Ovary (tissue), 9 donors: ENCODE data around the gene YWHAH. TPM values are rescaled to one million over a fixed set of nuclear protein-coding genes. Genes with fewer than 3 reads are reported as not detected.

ENCODE experiments used
- DNase-seq, 5 donors: peaks; one replicate each; pipeline ENCODE4 v3.0.0-alpha.2; 2019 to 2020
- H3K27ac ChIP-seq, 2 donors: fragments of 200-600 bp; one replicate each; pipeline versions ENCODE4 v1.5.1 to v1.8.0; 2019 to 2022
- H3K27me3 ChIP-seq: fragments of 200-600 bp; one replicate; pipeline ENCODE4 v1.8.0; 2022
- H3K36me3 ChIP-seq: fragments of 200-600 bp; sonication (generic); one replicate; pipeline ENCODE4 v1.5.1; 2019
- H3K4me1 ChIP-seq: one replicate; pipeline ENCODE4 v1.8.1; 2013; ENCODE audit warnings: mild to moderate bottlenecking, moderate library complexity; ENCODE audit not compliant: insufficient read depth
- H3K4me3 ChIP-seq: fragments of 200-600 bp; sonication (generic); one replicate; pipeline ENCODE4 v1.5.1; 2017
- H3K9me3 ChIP-seq, 2 donors: fragments of 200-600 bp in 1 of 2; sonication (generic) in 1 of 2; one replicate each; pipeline versions ENCODE4 v1.5.1 to v1.8.1; 2013 to 2019; ENCODE audit warnings: mild to moderate bottlenecking in 1 of 2, moderate library complexity in 1 of 2
- CTCF ChIP-seq, 3 donors: fragments of 450-650 bp in 2 of 3; fragments of 200-600 bp in 1 of 3; IDR thresholded peaks; one replicate each; pipeline versions ENCODE4 v1.5.1 to v1.8.0; 2016 to 2022; ENCODE audit warnings: antibody characterized with exemption in 3 of 3, mild to moderate bottlenecking in 1 of 3
- EP300 ChIP-seq: sonication (generic); formaldehyde crosslinking; IDR thresholded peaks from one replicate; pipeline ENCODE4 v1.6.1; 2017; ENCODE audit warnings: antibody characterized with exemption
- POLR2A ChIP-seq: fragments of 450-650 bp; IDR thresholded peaks from one replicate; pipeline ENCODE4 v1.6.1; 2017; ENCODE audit warnings: antibody characterized with exemption, mild to moderate bottlenecking, moderate library complexity
- WGBS, 3 donors: extraction: QIAGEN DNeasy Blood & Tissue Kit in 1 of 3; methylation state at CpG; one replicate each; pipeline versions ENCODE4 v1.1.5 to v1.1.7; 2013 to 2017; 5-methylcytosine and 5-hydroxymethylcytosine counted together
- intact Hi-C, 4 donors: fragments of 100-400 bp; cut with DNase I; formaldehyde crosslinking; loops; one replicate each; pipeline versions ENCODE4 v1.11.0 to v1.15.1; 2022 to 2023
- polyA plus RNA-seq, 2 donors: library from polyadenylated mRNA; stranded (reverse); fragments of 200-250 nt in 1 of 2; fragments of 350-450 nt in 1 of 2; fragmentation: Illumina TruSeq in 1 of 2; extraction: RNeasy Lipid Tissue Mini Kit (QIAGEN cat#74804) in 1 of 2; gene quantifications; one replicate each; pipeline ENCODE4 v1.2.3, GENCODE V29; 2013 to 2014
- total RNA-seq, 7 donors: library from RNA; depleted of rRNA in 2 of 7; stranded (reverse); fragments of >200 nt in 2 of 7; fragmentation: NEBNext Ultra II Directional in 3 of 7; extraction: Animal tissue kit (Norgen Biotek cat#: 25700) in 3 of 7; gene quantifications; one replicate each; pipeline versions ENCODE4 v1.1.0 to v1.2.4, GENCODE V29; 2016 to 2023
- donor health status: DM: no; HTN: no; CAD: no; lungs with moderate emphysema.
- donor health status: DM: no; HTN: no; CAD: no.
- donor health status: Bipolar disorder and iron deficiency.
- donor health status: DM: yes; HTN: yes; CAD: no.
- donor health status: DM: no; HTN: no; CAD: no.
- donor health status: DM: yes; HTN: yes; CAD: no.

YWHAH gene
- total and polyA plus RNA-seq, 9 donors, result 51.5 to 144 (median 107) TPM

GRCh38 chr22:31898926-31899325, 45.4 kb upstream of the YWHAH start:
- DNase-seq, result no peak
- Histone ChIP-seq H3K4me3 (no peak overlapping the region), H3K9me3 (no peaks in the 10 kb centered on the region), H3K36me3 (no peaks in the 10 kb centered on the region), H3K27ac (no peak overlapping the region), H3K4me1 (peaks cover 7% of the 10 kb centered on the region), H3K27me3 (no peaks in the 10 kb centered on the region)
- intact Hi-C loops, result no loop called here
- TF ChIP-seq POLR2A (no peak), CTCF (IDR thresholded peaks at IDR 0.05) (no peak), EP300 (no peak)
- 48 to 75% (median 54%) methylated on average over 2 of the region's 2 CpGs for WGBS, 3 donors

DNA sequence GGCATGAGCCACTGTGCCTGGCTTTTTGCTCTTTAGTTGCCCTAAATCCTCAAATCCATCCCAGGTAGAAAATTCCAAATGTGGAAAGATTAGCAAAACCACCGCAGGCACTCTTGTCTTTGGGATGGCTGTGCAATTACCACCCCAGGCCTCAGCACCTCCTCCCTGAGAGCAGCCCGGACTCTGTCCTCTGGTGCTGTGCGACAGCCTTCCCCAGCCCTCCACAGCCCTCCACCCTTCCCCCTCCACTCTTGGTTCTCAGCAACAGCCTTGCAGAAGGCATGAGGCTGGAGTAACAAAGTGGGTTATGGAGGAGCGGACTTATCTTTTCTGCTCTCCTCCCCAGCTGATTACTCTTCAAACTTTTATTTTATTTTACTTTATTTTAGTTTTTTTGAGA, 44.7 kb upstream of the YWHAH start:
- TF ChIP-seq CTCF (IDR thresholded peaks at IDR 0.05), result no peak
- no peak for TF ChIP-seq POLR2A
- no peak for TF ChIP-seq EP300
- intact Hi-C loops, result no loop called here
- Histone ChIP-seq H3K4me1 (peaks cover 7% of the 10 kb centered on the region), H3K27ac (no peak overlapping the region), H3K4me3 (no peak overlapping the region), H3K9me3 (no peaks in the 10 kb centered on the region), H3K36me3 (no peaks in the 10 kb centered on the region), H3K27me3 (no peaks in the 10 kb centered on the region)
- WGBS, 3 donors, result 93 to 95% (median 93%) methylated on average over 4 of the region's 4 CpGs
- DNase-seq, result no peak

GRCh38 chr22:31901388-31902137, 42.8 kb upstream of the YWHAH start:
- no peak for DNase-seq
- TF ChIP-seq CTCF (IDR thresholded peaks at IDR 0.05) (no peak), EP300 (no peak), POLR2A (no peak)
- Histone ChIP-seq H3K4me1 (peaks cover 1% of the 10 kb centered on the region), H3K27me3 (no peaks in the 10 kb centered on the region), H3K36me3 (no peaks in the 10 kb centered on the region), H3K4me3 (no peak overlapping the region), H3K27ac (no peak overlapping the region), H3K9me3 (no peaks in the 10 kb centered on the region)
- intact Hi-C loops, result no loop called here
- whole genome bisulfite sequencing, 3 donors, result 84 to 88% (median 84%) methylated on average over 6 of the region's 6 CpGs

DNA sequence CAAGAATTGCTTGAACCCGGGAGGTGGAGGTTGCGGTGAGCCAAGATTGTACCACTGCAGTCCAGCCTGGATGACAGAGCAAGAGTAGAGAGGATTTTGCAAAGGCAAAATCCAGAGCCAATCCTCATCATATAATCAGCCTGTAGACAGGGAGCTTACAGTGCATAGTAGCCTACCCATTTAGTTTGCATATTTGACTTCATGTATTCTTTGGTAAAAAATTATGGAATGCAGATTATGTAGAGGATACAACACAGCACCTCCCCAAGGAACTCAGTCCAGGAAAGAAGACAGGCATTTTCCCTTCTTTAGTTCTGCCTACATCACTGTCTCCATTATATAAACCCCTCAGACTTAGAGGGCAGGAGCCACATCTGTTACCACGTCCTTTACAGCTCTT, 39.7 kb upstream of the YWHAH start:
- no peak for DNase-seq
- Histone ChIP-seq H3K27ac (no peak overlapping the region), H3K4me1 (no peaks in the 10 kb centered on the region), H3K27me3 (no peaks in the 10 kb centered on the region), H3K36me3 (no peaks in the 10 kb centered on the region), H3K9me3 (no peaks in the 10 kb centered on the region), H3K4me3 (no peak overlapping the region)
- intact Hi-C loops, result no loop called here
- TF ChIP-seq CTCF (IDR thresholded peaks at IDR 0.05) (no peak), EP300 (no peak), POLR2A (no peak)
- WGBS, 3 donors, result 94 to 98% (median 96%) methylated on average over 3 of the region's 3 CpGs
